GM23338 (cell line): ENCODE results near the gene GH1. TPM values are rescaled to one million over a fixed set of nuclear protein-coding genes. Genes with fewer than 3 reads are reported as not detected.

ENCODE experiments used
- ATAC-seq: fragments of 200-7000 bp; cut with Tn5 transposase; 3 replicates; pipeline ENCODE4 v1.9.1; 2020
- DNase-seq: peaks from one replicate; pipeline ENCODE4 v3.0.0-alpha.2; 2015; ENCODE audit warnings: low spot score
- H2AFZ ChIP-seq: fragments of 200-600 bp; sonication (generic); 2 replicates; pipeline ENCODE4 v1.8.0; 2016; ENCODE audit warnings: antibody characterized with exemption, mild to moderate bottlenecking, moderate library complexity
- H3F3A ChIP-seq: fragments of 200-600 bp; sonication (generic); replicated peaks from 2 replicates; pipeline ENCODE4 v1.8.0; 2017; ENCODE audit warnings: antibody characterized with exemption, mixed run types, low read depth
- H3K27ac ChIP-seq: fragments of 200-600 bp; sonication (generic); 2 replicates; pipeline ENCODE4 v1.6.1; 2016; ENCODE audit warnings: low read depth
- H3K27me3 ChIP-seq: fragments of 200-600 bp; sonication (generic); 2 replicates; pipeline ENCODE4 v1.8.0; 2016; ENCODE audit warnings: mild to moderate bottlenecking, mixed run types, moderate library complexity; ENCODE audit not compliant: insufficient read depth
- H3K36me3 ChIP-seq: fragments of 200-600 bp; sonication (generic); 2 replicates; pipeline ENCODE4 v1.8.0; 2016; ENCODE audit warnings: mild to moderate bottlenecking; ENCODE audit not compliant: insufficient read depth
- H3K4me1 ChIP-seq: fragments of 200-600 bp; sonication (generic); 2 replicates; pipeline ENCODE4 v1.8.0; 2016; ENCODE audit warnings: mild to moderate bottlenecking, moderate library complexity; ENCODE audit not compliant: insufficient read depth
- H3K4me2 ChIP-seq: fragments of 200-600 bp; sonication (generic); 2 replicates; pipeline ENCODE4 v1.7.1; 2017; ENCODE audit warnings: mixed run types
- H3K4me3 ChIP-seq: fragments of 200-600 bp; sonication (generic); 2 replicates; pipeline ENCODE4 v1.6.1; 2016; ENCODE audit warnings: mixed run types
- H3K79me2 ChIP-seq: fragments of 200-600 bp; sonication (generic); replicated peaks from 2 replicates; pipeline ENCODE4 v1.8.0; 2017; ENCODE audit warnings: mild to moderate bottlenecking; ENCODE audit not compliant: insufficient read depth
- H3K9me2 ChIP-seq: fragments of 200-600 bp; sonication (generic); 2 replicates; pipeline ENCODE4 v1.8.0; 2017; ENCODE audit not compliant: insufficient read depth
- H4K20me1 ChIP-seq: fragments of 200-600 bp; sonication (generic); replicated peaks from 2 replicates; pipeline ENCODE4 v1.8.0; 2017; ENCODE audit warnings: mild to moderate bottlenecking; ENCODE audit not compliant: insufficient read depth
- H3K27ac Mint-ChIP-seq: 2 replicates; pipeline ENCODE4 v1.8.0; 2020; ENCODE audit warnings: inconsistent platforms, mild to moderate bottlenecking, moderate library complexity, mixed read lengths
- H3K27me3 Mint-ChIP-seq: 3 replicates; pipeline ENCODE4 v1.8.0; 2022; ENCODE audit warnings: low read depth, mild to moderate bottlenecking, moderate library complexity, mixed read lengths, inconsistent platforms; ENCODE audit not compliant: insufficient read depth, poor library complexity
- H3K36me3 Mint-ChIP-seq: 3 replicates; pipeline ENCODE4 v1.8.0; 2021; ENCODE audit warnings: low read depth, mild to moderate bottlenecking, inconsistent platforms, moderate library complexity, mixed read lengths
- H3K4me1 Mint-ChIP-seq: 3 replicates; pipeline ENCODE4 v1.8.0; 2020; ENCODE audit warnings: mild to moderate bottlenecking, inconsistent platforms, mixed read lengths
- H3K4me3 Mint-ChIP-seq: 3 replicates; pipeline ENCODE4 v1.8.0; 2021; ENCODE audit warnings: moderate library complexity, mild to moderate bottlenecking, inconsistent platforms, mixed read lengths
- H3K9me3 Mint-ChIP-seq: 3 replicates; pipeline ENCODE4 v1.8.0; 2020; ENCODE audit warnings: moderate library complexity, mild to moderate bottlenecking, inconsistent platforms, mixed read lengths
- CREB1 ChIP-seq: fragments of 250-450 bp; sonication (Bioruptor Pico); IDR thresholded peaks from 2 replicates; pipeline ENCODE4 v1.5.0; 2020; ENCODE audit warnings: low read depth, mild to moderate bottlenecking, moderate library complexity
- EZH2 ChIP-seq: fragments of 200-600 bp; sonication (generic); IDR thresholded peaks from one replicate; pipeline ENCODE4 v1.8.0; 2017; ENCODE audit warnings: antibody characterized with exemption, mild to moderate bottlenecking, low read depth; ENCODE audit not compliant: unreplicated experiment
- EZH2phosphoT487 ChIP-seq: fragments of 200-600 bp; sonication (generic); IDR thresholded peaks from one replicate; pipeline ENCODE4 v1.8.1; 2018; ENCODE audit warnings: antibody characterized with exemption; ENCODE audit not compliant: unreplicated experiment
- JUNB ChIP-seq: IDR thresholded peaks from one replicate; pipeline ENCODE4 v1.6.1; 2016; ENCODE audit warnings: antibody characterized with exemption; ENCODE audit not compliant: unreplicated experiment
- POLR2AphosphoS5 ChIP-seq: IDR thresholded peaks from 2 replicates; pipeline ENCODE4 v1.6.1; 2016; ENCODE audit warnings: antibody characterized with exemption, low read depth
- STAT1 ChIP-seq: IDR thresholded peaks from one replicate; pipeline ENCODE4 v1.6.1; 2016; ENCODE audit warnings: antibody characterized with exemption; ENCODE audit not compliant: unreplicated experiment
- polyA plus RNA-seq: library from polyadenylated mRNA; unstranded; fragments of >200 nt; fragmentation: Nextera tagmentation; extraction: Ambion mirVana; gene quantifications from 2 replicates; pipeline ENCODE4 v1.2.1, GENCODE V29; 2016
- total RNA-seq: library from RNA; depleted of rRNA; stranded (reverse); fragments of >200 nt; shearing (Covaris generic); gene quantifications from 2 replicates; pipeline ENCODE4 v1.2.3, GENCODE V29; 2014
- TF ChIP-seq, protein P1 (sequence below), 2 experiments: fragments of 200-600 bp in 1 of 2; sonication (generic) in 1 of 2; conservative IDR thresholded peaks; 2 replicates each; pipeline versions ENCODE4 v1.5.1 to v1.6.1; 2016 to 2017; ENCODE audit warnings: antibody characterized with exemption in 2 of 2, low read depth in 2 of 2, mild to moderate bottlenecking in 2 of 2, moderate library complexity in 1 of 2
- TF ChIP-seq, protein P2 (sequence below): IDR thresholded peaks from one replicate; pipeline ENCODE4 v1.6.1; 2018; ENCODE audit warnings: antibody characterized with exemption; ENCODE audit not compliant: unreplicated experiment

Gene GH1
- total and polyA plus RNA-seq, 2 experiments from 2014 or later = 0.57 TPM; not detected in 1

DNA sequence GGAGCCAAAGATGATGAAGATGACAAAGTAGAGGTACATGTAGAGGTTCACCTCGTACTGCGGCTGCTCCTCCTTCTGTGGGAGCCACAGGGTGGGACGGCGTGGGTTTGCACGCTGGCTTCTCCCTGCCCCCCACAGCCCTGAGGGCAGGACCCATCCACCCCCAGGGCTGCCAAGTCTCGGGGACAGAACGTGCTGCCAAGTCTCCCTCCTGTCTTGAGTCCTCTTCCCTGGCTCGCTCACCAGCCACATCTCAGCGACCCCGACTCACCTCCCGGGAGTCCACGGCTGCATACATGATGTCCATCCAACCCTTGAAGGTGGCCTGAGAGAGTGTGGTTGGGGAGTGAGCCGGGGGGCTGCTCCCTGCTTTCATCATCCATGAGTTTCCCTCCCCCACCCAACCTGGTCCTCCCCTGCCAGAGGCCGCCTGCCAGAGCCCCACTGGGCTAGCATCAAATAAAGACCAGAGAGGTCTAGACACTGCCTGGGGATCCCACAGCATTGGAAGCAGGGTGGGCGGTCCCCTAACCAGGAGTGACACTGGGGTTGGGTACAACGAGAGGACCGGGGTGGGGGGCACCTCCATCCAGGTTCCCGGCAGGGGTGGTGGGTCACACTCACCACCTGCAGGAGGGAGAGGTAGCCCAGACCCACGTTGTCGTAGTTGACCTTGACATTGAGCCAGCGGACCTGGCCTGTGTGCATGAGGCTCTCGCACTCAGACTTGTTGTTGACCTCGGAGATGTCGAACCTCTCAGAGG, 26.3 kb upstream of the GH1 start:
- H3K36me3 Mint-ChIP-seq = peaks cover 29% of the 10 kb centered on the region
- no peak overlapping the region for H3K4me3 Mint-ChIP-seq
- H3K4me3 ChIP-seq = no peak overlapping the region
- no peak overlapping the region for H3K27ac ChIP-seq
- no peak for DNase-seq
- H3K4me1 ChIP-seq = no peaks in the 10 kb centered on the region
- H3K79me2 ChIP-seq = no peaks in the 10 kb centered on the region
- no peak overlapping the region for H3K27ac Mint-ChIP-seq
- H3K27me3 Mint-ChIP-seq = peaks cover 1% of the 10 kb centered on the region
- H3K4me2 ChIP-seq = no peak overlapping the region
- no peak overlapping the region for H2AFZ ChIP-seq
- no peaks in the 10 kb centered on the region for H3K9me2 ChIP-seq
- H3K9me3 Mint-ChIP-seq = no peaks in the 10 kb centered on the region
- ATAC-seq = no peak
- H3F3A ChIP-seq = no peaks in the 10 kb centered on the region
- H3K4me1 Mint-ChIP-seq = peaks cover 2% of the 10 kb centered on the region; the same call in 2 of the 3 replicates
- TF ChIP-seq CREB1 (CRISPR knock-in tag) (no peak), STAT1 (no peak), JUNB (no peak), EZH2 (no peak), EZH2phosphoT487 (no peak), POLR2AphosphoS5 (no peak)
- TF ChIP-seq, protein P1, sequence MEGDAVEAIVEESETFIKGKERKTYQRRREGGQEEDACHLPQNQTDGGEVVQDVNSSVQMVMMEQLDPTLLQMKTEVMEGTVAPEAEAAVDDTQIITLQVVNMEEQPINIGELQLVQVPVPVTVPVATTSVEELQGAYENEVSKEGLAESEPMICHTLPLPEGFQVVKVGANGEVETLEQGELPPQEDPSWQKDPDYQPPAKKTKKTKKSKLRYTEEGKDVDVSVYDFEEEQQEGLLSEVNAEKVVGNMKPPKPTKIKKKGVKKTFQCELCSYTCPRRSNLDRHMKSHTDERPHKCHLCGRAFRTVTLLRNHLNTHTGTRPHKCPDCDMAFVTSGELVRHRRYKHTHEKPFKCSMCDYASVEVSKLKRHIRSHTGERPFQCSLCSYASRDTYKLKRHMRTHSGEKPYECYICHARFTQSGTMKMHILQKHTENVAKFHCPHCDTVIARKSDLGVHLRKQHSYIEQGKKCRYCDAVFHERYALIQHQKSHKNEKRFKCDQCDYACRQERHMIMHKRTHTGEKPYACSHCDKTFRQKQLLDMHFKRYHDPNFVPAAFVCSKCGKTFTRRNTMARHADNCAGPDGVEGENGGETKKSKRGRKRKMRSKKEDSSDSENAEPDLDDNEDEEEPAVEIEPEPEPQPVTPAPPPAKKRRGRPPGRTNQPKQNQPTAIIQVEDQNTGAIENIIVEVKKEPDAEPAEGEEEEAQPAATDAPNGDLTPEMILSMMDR (conservative IDR thresholded peaks at IDR 0.05; ENCODE audit: low read depth in 2 of 2) = no peak
- TF ChIP-seq, protein P2, sequence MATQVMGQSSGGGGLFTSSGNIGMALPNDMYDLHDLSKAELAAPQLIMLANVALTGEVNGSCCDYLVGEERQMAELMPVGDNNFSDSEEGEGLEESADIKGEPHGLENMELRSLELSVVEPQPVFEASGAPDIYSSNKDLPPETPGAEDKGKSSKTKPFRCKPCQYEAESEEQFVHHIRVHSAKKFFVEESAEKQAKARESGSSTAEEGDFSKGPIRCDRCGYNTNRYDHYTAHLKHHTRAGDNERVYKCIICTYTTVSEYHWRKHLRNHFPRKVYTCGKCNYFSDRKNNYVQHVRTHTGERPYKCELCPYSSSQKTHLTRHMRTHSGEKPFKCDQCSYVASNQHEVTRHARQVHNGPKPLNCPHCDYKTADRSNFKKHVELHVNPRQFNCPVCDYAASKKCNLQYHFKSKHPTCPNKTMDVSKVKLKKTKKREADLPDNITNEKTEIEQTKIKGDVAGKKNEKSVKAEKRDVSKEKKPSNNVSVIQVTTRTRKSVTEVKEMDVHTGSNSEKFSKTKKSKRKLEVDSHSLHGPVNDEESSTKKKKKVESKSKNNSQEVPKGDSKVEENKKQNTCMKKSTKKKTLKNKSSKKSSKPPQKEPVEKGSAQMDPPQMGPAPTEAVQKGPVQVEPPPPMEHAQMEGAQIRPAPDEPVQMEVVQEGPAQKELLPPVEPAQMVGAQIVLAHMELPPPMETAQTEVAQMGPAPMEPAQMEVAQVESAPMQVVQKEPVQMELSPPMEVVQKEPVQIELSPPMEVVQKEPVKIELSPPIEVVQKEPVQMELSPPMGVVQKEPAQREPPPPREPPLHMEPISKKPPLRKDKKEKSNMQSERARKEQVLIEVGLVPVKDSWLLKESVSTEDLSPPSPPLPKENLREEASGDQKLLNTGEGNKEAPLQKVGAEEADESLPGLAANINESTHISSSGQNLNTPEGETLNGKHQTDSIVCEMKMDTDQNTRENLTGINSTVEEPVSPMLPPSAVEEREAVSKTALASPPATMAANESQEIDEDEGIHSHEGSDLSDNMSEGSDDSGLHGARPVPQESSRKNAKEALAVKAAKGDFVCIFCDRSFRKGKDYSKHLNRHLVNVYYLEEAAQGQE = no peak
- H3K36me3 ChIP-seq = no peaks in the 10 kb centered on the region
- no peaks in the 10 kb centered on the region for H3K27me3 ChIP-seq
- H4K20me1 ChIP-seq = no peaks in the 10 kb centered on the region

DNA sequence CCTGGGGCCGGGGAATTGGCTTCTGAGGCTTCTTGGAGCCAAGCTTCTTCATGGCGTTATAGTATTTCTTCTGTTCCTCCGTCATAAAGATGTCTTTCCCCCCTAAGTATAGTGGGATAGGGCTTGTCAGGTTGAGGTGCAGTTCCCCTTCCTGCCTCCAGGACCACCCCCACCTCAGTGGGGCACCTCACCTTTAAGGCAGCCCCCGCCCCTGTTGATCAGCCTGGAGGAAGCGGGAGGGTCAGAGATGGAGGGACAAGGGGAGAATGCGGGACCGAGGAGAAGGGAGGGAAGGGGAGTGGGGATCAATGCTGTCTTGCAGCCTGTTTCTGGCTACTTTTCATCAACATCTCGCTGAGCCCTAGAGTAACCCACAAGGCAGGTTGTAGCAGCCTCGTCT, 25.1 kb upstream of the GH1 start:
- peak; percentile 51 for DNase-seq
- peak; percentile 34 for ATAC-seq
- no peak overlapping the region for H3K27ac Mint-ChIP-seq
- H4K20me1 ChIP-seq = no peaks in the 10 kb centered on the region
- no peak overlapping the region for H3K4me2 ChIP-seq
- no peaks in the 10 kb centered on the region for H3K27me3 Mint-ChIP-seq
- H2AFZ ChIP-seq = no peak overlapping the region
- H3K9me3 Mint-ChIP-seq = no peaks in the 10 kb centered on the region; the same call in 2 of the 3 replicates
- H3K79me2 ChIP-seq = no peaks in the 10 kb centered on the region
- no peaks in the 10 kb centered on the region for H3K4me1 ChIP-seq
- no peak overlapping the region for H3K4me3 ChIP-seq
- H3K9me2 ChIP-seq = no peaks in the 10 kb centered on the region
- H3K36me3 Mint-ChIP-seq = peaks cover 33% of the 10 kb centered on the region
- H3K36me3 ChIP-seq = no peaks in the 10 kb centered on the region
- no peak overlapping the region for H3K27ac ChIP-seq
- peaks cover 2% of the 10 kb centered on the region; the same call in 2 of the 3 replicates for H3K4me1 Mint-ChIP-seq
- no peak overlapping the region for H3K4me3 Mint-ChIP-seq
- H3K27me3 ChIP-seq = no peaks in the 10 kb centered on the region
- TF ChIP-seq, protein P1 (conservative IDR thresholded peaks at IDR 0.05; ENCODE audit: low read depth in 2 of 2) = peak; percentile 19 to 36
- TF ChIP-seq CREB1 (CRISPR knock-in tag) = no peak
- no peaks in the 10 kb centered on the region for H3F3A ChIP-seq
